HepG2 (cell line): Measurements from ENCODE around the gene MED19. TPM values are rescaled to one million over a fixed set of nuclear protein-coding genes. Genes with fewer than 3 reads are reported as not detected.

ENCODE experiments used
- CREBL2 ChIP-seq: sonication (generic); formaldehyde crosslinking; IDR thresholded peaks from 2 replicates; pipeline ENCODE4 v1.8.1; 2023; ENCODE audit warnings: missing genetic modification reagents, mild to moderate bottlenecking, borderline replicate concordance
- GTF3A ChIP-seq: sonication (generic); formaldehyde crosslinking; conservative IDR thresholded peaks from 2 replicates; pipeline ENCODE4 v1.4.0; 2020; ENCODE audit warnings: mild to moderate bottlenecking, missing genetic modification reagents
- HIVEP1 ChIP-seq: sonication (generic); formaldehyde crosslinking; IDR thresholded peaks from 2 replicates; pipeline ENCODE4 v1.4.0; 2020; ENCODE audit warnings: mild to moderate bottlenecking, missing genetic modification reagents
- KLF6 ChIP-seq: IDR thresholded peaks from 2 replicates; pipeline ENCODE4 v1.8.0; 2016; ENCODE audit warnings: missing biosample characterization, missing genetic modification reagents
- POGK ChIP-seq: sonication (generic); formaldehyde crosslinking; conservative IDR thresholded peaks from 2 replicates; pipeline ENCODE4 v1.8.0; 2022; ENCODE audit warnings: mild to moderate bottlenecking, moderate library complexity, missing genetic modification reagents
- STAT5B ChIP-seq: sonication (generic); formaldehyde crosslinking; IDR thresholded peaks from 2 replicates; pipeline ENCODE4 v1.4.0; 2020; ENCODE audit warnings: missing genetic modification reagents
- ZBTB14 ChIP-seq: sonication (generic); formaldehyde crosslinking; IDR thresholded peaks from 2 replicates; pipeline ENCODE4 v1.4.0; 2020; ENCODE audit warnings: missing genetic modification reagents
- ZBTB3 ChIP-seq: sonication (generic); formaldehyde crosslinking; IDR thresholded peaks from 2 replicates; pipeline ENCODE4 v1.4.0; 2020; ENCODE audit warnings: low read depth, mild to moderate bottlenecking, moderate library complexity, missing genetic modification reagents, borderline replicate concordance
- ZBTB40 ChIP-seq, 2 experiments: fragments of 450-650 bp in 1 of 2; sonication (generic) in 1 of 2; formaldehyde crosslinking in 1 of 2; IDR thresholded peaks; 2 replicates each; pipeline versions ENCODE4 v1.6.1 to v1.8.0; 2016 to 2022; ENCODE audit warnings: antibody characterized with exemption in 1 of 2, mild to moderate bottlenecking in 1 of 2, missing genetic modification reagents in 1 of 2
- ZNF362 ChIP-seq: sonication (generic); formaldehyde crosslinking; IDR thresholded peaks from 2 replicates; pipeline ENCODE4 v1.4.0; 2020; ENCODE audit warnings: missing genetic modification reagents, mild to moderate bottlenecking, borderline replicate concordance
- ZNF558 ChIP-seq: sonication (generic); formaldehyde crosslinking; IDR thresholded peaks from 2 replicates; pipeline ENCODE4 v1.9.0; 2022; ENCODE audit warnings: mild to moderate bottlenecking, missing genetic modification reagents, borderline replicate concordance
- polyA plus RNA-seq, 8 experiments: library from polyadenylated mRNA; depleted of rRNA in 3 of 8; stranded (reverse) in 7 of 8; unstranded in 1 of 8; fragments of >200 nt; fragmentation: Illumina TruSeq in 4 of 8; extraction: Trizol in 4 of 8; gene quantifications; 2 replicates each; pipeline versions ENCODE4 v1.2.1 to v1.2.3, GENCODE V29; 2011 to 2016; ENCODE audit warnings: low read depth in 4 of 8, missing spikeins in 1 of 8, mixed read lengths in 1 of 8; ENCODE audit not compliant: insufficient read depth in 1 of 8
- total RNA-seq, 5 experiments: library from RNA; depleted of rRNA; stranded (reverse); fragments of >200 nt; fragmentation: Illumina TruSeq; extraction: Trizol; gene quantifications; 2 replicates each; pipeline ENCODE4 v1.2.3, GENCODE V29; 2016; ENCODE audit warnings: low read depth in 1 of 5
- TF ChIP-seq, protein P1 (sequence below): sonication (generic); formaldehyde crosslinking; IDR thresholded peaks from 2 replicates; pipeline ENCODE4 v1.5.0; 2020; ENCODE audit warnings: missing genetic modification reagents

The MED19 gene
- total and polyA plus RNA-seq, 2 of the 13 experiments (the other 11 are each of a cell fraction or from before 2014, with no cell fraction given), result 12.9 to 13.8 TPM

- 0 out of 2 replicates have a peak, but pooled peaks have one; percentile 22 for TF ChIP-seq ZBTB14 (CRISPR knock-in tag)
- TF ChIP-seq ZBTB3 (CRISPR knock-in tag), result no peak
- no peak for TF ChIP-seq ZNF558 (CRISPR knock-in tag)
- TF ChIP-seq GTF3A, result no peak
- TF ChIP-seq ZBTB40 (IDR thresholded peaks at IDR 0.05), result peak; percentile 85
- no peak for TF ChIP-seq ZBTB40 (CRISPR knock-in tag; IDR thresholded peaks at IDR 0.05)
- 0 out of 2 replicates have a peak, but pooled peaks have one; percentile 43 for TF ChIP-seq CREBL2 (CRISPR knock-in tag)
- peak; percentile 56; the same call in 1 of the 2 replicates for TF ChIP-seq ZNF362 (CRISPR knock-in tag)
- TF ChIP-seq KLF6 (CRISPR knock-in tag), result no peak; the same call in 1 of the 2 replicates
- no peak for TF ChIP-seq STAT5B
- 0 out of 2 replicates have a peak, but pooled peaks have one; percentile 2 for TF ChIP-seq HIVEP1 (CRISPR knock-in tag)
- TF ChIP-seq, protein P1, sequence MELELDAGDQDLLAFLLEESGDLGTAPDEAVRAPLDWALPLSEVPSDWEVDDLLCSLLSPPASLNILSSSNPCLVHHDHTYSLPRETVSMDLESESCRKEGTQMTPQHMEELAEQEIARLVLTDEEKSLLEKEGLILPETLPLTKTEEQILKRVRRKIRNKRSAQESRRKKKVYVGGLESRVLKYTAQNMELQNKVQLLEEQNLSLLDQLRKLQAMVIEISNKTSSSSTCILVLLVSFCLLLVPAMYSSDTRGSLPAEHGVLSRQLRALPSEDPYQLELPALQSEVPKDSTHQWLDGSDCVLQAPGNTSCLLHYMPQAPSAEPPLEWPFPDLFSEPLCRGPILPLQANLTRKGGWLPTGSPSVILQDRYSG (CRISPR knock-in tag), result no peak
- TF ChIP-seq POGK (CRISPR knock-in tag), result no peak
These were observed 488 bp upstream of the MED19 start, which contains the start of gene TMX2 (continued) for GRCh38 chr11:57712256-57713150.
